ENCODE measurements around the gene DGAT2. TPM values are rescaled to one million over a fixed set of nuclear protein-coding genes. Genes with fewer than 3 reads are reported as not detected.

The DGAT2 gene, protein sequence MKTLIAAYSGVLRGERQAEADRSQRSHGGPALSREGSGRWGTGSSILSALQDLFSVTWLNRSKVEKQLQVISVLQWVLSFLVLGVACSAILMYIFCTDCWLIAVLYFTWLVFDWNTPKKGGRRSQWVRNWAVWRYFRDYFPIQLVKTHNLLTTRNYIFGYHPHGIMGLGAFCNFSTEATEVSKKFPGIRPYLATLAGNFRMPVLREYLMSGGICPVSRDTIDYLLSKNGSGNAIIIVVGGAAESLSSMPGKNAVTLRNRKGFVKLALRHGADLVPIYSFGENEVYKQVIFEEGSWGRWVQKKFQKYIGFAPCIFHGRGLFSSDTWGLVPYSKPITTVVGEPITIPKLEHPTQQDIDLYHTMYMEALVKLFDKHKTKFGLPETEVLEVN
- total RNA-seq, result 2.9 and 3.6 TPM in 2 replicates

DNA sequence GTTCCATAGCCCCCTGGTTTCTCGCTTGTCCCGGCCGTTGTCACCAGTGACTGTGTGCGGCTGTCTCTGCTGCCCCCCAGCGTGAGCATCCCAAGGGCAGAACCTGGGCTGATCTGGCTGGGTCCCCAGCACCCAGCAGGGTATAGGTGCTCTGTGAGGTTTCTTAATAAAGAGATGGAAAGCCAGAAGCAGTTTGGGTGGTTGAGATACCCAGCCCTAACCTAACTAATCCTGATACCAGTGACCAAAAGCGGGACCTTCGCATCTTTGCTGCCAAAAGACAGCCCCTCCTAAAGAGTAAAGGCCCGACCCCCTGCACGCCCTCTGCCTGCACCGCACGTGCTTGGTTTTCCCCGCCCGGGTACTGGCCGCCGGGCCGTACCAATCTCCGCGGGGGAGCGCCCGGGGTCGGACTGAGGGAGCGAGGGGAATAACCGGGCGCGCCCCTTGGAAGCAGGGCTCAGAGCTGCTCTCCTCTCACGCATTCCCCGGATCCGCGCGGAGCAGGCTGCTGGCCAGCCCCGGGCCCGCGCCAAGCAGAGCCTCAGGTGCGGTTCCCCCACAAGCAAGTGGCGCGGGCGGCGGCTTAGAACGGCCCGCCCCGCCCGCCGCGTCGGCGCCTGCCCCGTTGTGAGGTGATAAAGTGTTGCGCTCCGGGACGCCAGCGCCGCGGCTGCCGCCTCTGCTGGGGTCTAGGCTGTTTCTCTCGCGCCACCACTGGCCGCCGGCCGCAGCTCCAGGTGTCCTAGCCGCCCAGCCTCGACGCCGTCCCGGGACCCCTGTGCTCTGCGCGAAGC lies at the start of gene DGAT2:
DGAT2 (plus strand) TSS at position 667 of the 797 bp plus-strand sequence. CDS start 214 bp downstream, outside the sequence.
- Histone ChIP-seq H3K4me2 (ENCODE audit: insufficient read depth, low read length) (peak within 1 kb of the TSS; percentile 86), H3K36me3 (ENCODE audit: insufficient read depth, low read length) (no peaks in the 10 kb centered on the region), H2AFZ (ENCODE audit: low read length) (peak within 1 kb of the TSS; percentile 87), H3K27me3 (ENCODE audit: insufficient read depth, low read length) (peaks cover 31% of the 10 kb centered on the region), H3K9me3 (ENCODE audit: low read depth, low read length) (no peaks in the 10 kb centered on the region), H3K4me3 (ENCODE audit: insufficient read depth, low read length) (peak within 1 kb of the TSS; percentile 73), H3K4me1 (ENCODE audit: insufficient read depth, low read length) (peaks cover 23% of the 10 kb centered on the region), H3K27ac (ENCODE audit: low read depth, low read length) (no peak within 1 kb of the TSS), H4K20me1 (ENCODE audit: insufficient read depth, low read length) (no peaks in the 10 kb centered on the region), H3K79me2 (ENCODE audit: insufficient read depth, low read length) (no peaks in the 10 kb centered on the region)
- DNase-seq (ENCODE audit: insufficient read length, low spot score, missing footprints), result peak; percentile 95
- TF ChIP-seq, protein P1, sequence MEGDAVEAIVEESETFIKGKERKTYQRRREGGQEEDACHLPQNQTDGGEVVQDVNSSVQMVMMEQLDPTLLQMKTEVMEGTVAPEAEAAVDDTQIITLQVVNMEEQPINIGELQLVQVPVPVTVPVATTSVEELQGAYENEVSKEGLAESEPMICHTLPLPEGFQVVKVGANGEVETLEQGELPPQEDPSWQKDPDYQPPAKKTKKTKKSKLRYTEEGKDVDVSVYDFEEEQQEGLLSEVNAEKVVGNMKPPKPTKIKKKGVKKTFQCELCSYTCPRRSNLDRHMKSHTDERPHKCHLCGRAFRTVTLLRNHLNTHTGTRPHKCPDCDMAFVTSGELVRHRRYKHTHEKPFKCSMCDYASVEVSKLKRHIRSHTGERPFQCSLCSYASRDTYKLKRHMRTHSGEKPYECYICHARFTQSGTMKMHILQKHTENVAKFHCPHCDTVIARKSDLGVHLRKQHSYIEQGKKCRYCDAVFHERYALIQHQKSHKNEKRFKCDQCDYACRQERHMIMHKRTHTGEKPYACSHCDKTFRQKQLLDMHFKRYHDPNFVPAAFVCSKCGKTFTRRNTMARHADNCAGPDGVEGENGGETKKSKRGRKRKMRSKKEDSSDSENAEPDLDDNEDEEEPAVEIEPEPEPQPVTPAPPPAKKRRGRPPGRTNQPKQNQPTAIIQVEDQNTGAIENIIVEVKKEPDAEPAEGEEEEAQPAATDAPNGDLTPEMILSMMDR (IDR thresholded peaks at IDR 0.05; ENCODE audit: extremely low read depth, low read depth, low read length), result no peak

DNA sequence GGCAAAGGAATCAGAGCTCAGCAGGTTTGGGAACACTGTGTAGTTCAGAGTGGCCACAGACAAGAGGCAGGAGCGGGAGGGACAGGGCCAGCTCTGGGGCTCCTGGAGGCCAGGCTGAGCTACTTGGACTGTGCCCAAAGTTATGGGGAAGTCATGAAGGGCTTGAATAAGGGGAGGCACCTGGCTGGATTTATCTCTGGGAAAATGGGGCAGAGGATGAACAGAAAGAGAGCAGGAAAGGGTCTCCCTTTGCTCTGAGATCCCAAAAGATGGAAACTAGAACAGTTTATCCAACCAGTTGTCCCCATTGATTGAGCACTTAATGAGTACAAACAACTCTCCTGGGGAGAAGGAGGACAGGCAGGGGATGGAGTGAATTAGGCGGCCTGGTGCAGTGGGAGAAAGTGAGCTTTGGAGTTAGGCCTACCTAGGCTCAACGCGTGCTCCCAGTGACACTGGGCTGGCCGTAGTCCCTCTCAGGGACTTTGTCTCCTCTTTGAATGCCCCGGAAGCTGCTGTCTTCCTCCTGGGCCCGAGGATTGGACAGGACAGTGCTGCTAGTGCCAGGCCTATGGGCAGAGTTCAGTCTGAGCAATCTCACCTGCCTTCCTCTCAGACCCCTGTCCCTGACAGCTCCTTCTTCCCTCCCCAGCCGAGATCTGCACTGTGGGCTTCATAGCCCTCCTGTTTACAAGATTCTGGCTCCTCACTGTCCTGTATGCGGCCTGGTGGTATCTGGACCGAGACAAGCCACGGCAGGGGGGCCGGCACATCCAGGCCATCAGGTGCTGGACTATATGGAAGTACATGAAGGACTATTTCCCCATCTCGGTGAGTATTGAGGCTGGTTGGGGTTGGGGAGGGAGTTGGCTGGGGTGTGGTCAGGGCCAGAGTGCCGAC lies 49.0 kb upstream of the DGAT2 start:
- H3K9me3 ChIP-seq (ENCODE audit: low read depth, low read length), result no peaks in the 10 kb centered on the region
- TF ChIP-seq, protein P1 (IDR thresholded peaks at IDR 0.05; ENCODE audit: extremely low read depth, low read depth, low read length), result no peak
- H4K20me1 ChIP-seq (ENCODE audit: insufficient read depth, low read length), result no peaks in the 10 kb centered on the region
- no peaks in the 10 kb centered on the region for H3K79me2 ChIP-seq (ENCODE audit: insufficient read depth, low read length)
- no peak overlapping the region for H3K27ac ChIP-seq (ENCODE audit: low read depth, low read length)
- no peak overlapping the region for H3K4me3 ChIP-seq (ENCODE audit: insufficient read depth, low read length)
- H2AFZ ChIP-seq (ENCODE audit: low read length), result no peak overlapping the region
- H3K4me2 ChIP-seq (ENCODE audit: insufficient read depth, low read length), result no peak overlapping the region
- H3K4me1 ChIP-seq (ENCODE audit: insufficient read depth, low read length), result no peaks in the 10 kb centered on the region
- peaks cover 8% of the 10 kb centered on the region for H3K27me3 ChIP-seq (ENCODE audit: insufficient read depth, low read length)
- DNase-seq (ENCODE audit: insufficient read length, low spot score, missing footprints), result no peak
- no peaks in the 10 kb centered on the region for H3K36me3 ChIP-seq (ENCODE audit: insufficient read depth, low read length)

DNA sequence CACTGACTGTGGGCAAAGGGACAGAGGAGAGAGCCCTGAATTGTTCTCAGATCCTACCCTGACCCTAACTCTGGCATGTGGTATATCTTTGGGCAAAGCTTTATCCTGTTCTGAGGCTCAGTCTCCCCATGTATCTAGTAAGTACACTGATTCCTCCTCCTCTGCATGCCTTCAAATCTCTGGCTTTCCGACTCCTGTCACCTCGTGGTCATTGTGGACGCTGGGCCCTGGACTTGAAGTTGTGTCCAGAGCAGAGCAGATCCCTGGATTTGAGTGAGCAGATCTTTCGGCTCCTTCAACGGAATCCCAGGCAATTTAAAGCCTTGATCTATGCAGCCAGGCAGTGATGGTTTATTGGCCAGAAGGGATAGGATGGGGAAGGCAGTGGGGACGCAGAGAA lies 47.9 kb upstream of the DGAT2 start:
- no peaks in the 10 kb centered on the region for H3K36me3 ChIP-seq (ENCODE audit: insufficient read depth, low read length)
- no peaks in the 10 kb centered on the region for H3K4me1 ChIP-seq (ENCODE audit: insufficient read depth, low read length)
- H3K27ac ChIP-seq (ENCODE audit: low read depth, low read length), result no peak overlapping the region
- no peak overlapping the region for H3K4me3 ChIP-seq (ENCODE audit: insufficient read depth, low read length)
- no peaks in the 10 kb centered on the region for H4K20me1 ChIP-seq (ENCODE audit: insufficient read depth, low read length)
- no peaks in the 10 kb centered on the region for H3K79me2 ChIP-seq (ENCODE audit: insufficient read depth, low read length)
- DNase-seq (ENCODE audit: insufficient read length, low spot score, missing footprints), result no peak
- no peaks in the 10 kb centered on the region for H3K9me3 ChIP-seq (ENCODE audit: low read depth, low read length)
- no peak overlapping the region for H3K4me2 ChIP-seq (ENCODE audit: insufficient read depth, low read length)
- H3K27me3 ChIP-seq (ENCODE audit: insufficient read depth, low read length), result peaks cover 8% of the 10 kb centered on the region
- TF ChIP-seq, protein P1 (IDR thresholded peaks at IDR 0.05; ENCODE audit: extremely low read depth, low read depth, low read length), result no peak
- no peak overlapping the region for H2AFZ ChIP-seq (ENCODE audit: low read length)

All from osteoblast (primary cell).